Natural killer cell treated with Interleukin-12 subunit alpha and Interleukin-12 subunit beta and Interleukin-15 and Interleukin-18, amount 100 ng/mL, for 72 hours (primary cell): ENCODE data around the gene KCTD16. TPM values are rescaled to one million over a fixed set of nuclear protein-coding genes. Genes with fewer than 3 reads are reported as not detected.

Source experiments
- ATAC-seq, 2 donors: fragments of 150-1000 bp; cut with Tn5 transposase in 1 of 2; sonication (Bioruptor Pico), chemical (Tn5 transposase) in 1 of 2; 2 replicates each; pipeline ENCODE4 v1.10.0; 2021
- DNase-seq: peaks from one replicate; pipeline ENCODE4 v3.0.0; 2022; ENCODE audit warnings: low spot score
- H3K27ac Mint-ChIP-seq, 2 donors: 1 replicate in 1 of 2; 2 replicates in 1 of 2; pipeline ENCODE4 v1.8.0; 2022; ENCODE audit warnings: mixed read lengths in 2 of 2, mild to moderate bottlenecking in 1 of 2, moderate library complexity in 1 of 2
- H3K27me3 Mint-ChIP-seq, 2 donors: 1 replicate in 1 of 2; 2 replicates in 1 of 2; pipeline ENCODE4 v1.8.0; 2022; ENCODE audit warnings: mixed read lengths in 2 of 2
- H3K36me3 Mint-ChIP-seq: one replicate; pipeline ENCODE4 v1.8.0; 2022; ENCODE audit warnings: mixed read lengths
- H3K4me1 Mint-ChIP-seq, 2 donors: 1 replicate in 1 of 2; 2 replicates in 1 of 2; pipeline ENCODE4 v1.8.0; 2022; ENCODE audit warnings: low read depth in 2 of 2, mixed read lengths in 2 of 2, mild to moderate bottlenecking in 1 of 2
- H3K4me3 Mint-ChIP-seq: one replicate; pipeline ENCODE4 v1.8.0; 2022; ENCODE audit warnings: mixed read lengths
- H3K9me3 Mint-ChIP-seq: 2 replicates; pipeline ENCODE4 v1.8.0; 2022; ENCODE audit warnings: mixed read lengths
- total RNA-seq, 2 donors: library from RNA; stranded (reverse); gene quantifications; one replicate each; pipeline ENCODE4 v1.2.3, GENCODE V29; 2022

Gene KCTD16
- total RNA-seq, 2 donors from 2014 or later: not detected

GRCh38 chr5:144203750-144204596 lies 33.3 kb downstream of the KCTD16 start:
- Mint-ChIP-seq H3K36me3 (no peaks in the 10 kb centered on the region), H3K9me3 (no peaks in the 10 kb centered on the region), H3K4me3 (no peak overlapping the region), H3K27me3 (peaks cover 36 to 68% of the 10 kb centered on the region in 2 donors), H3K4me1 (no peaks in the 10 kb centered on the region), H3K27ac (no peak overlapping the region)
- DNase-seq: no peak
- ATAC-seq: no peak

DNA sequence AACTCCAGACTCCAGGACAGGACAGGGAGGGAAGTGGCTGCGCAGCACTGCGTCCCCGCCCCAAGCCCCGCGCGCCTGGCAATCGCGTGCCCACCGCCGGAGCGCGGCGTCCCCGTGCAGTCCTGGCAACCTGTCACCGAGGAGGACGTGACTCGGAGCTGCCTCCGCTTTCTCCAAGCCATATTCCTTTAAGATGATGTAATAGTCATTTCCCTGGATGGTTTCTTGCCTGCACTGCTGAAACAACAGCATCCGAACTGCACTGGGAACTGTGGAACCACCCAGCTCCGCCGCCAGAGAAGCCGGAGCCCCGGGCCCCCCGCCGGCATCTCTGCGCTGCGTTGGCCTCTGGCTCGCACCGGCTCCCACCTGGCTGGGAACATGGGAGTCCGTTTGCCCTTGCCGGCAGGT lies 34.5 kb downstream of the KCTD16 start:
- Mint-ChIP-seq H3K9me3 (no peaks in the 10 kb centered on the region), H3K27ac (no peak overlapping the region), H3K36me3 (no peaks in the 10 kb centered on the region), H3K4me1 (no peaks in the 10 kb centered on the region), H3K4me3 (no peak overlapping the region), H3K27me3 (peaks cover 36 to 69% of the 10 kb centered on the region in 2 donors)
- DNase-seq: no peak
- ATAC-seq: no peak

DNA sequence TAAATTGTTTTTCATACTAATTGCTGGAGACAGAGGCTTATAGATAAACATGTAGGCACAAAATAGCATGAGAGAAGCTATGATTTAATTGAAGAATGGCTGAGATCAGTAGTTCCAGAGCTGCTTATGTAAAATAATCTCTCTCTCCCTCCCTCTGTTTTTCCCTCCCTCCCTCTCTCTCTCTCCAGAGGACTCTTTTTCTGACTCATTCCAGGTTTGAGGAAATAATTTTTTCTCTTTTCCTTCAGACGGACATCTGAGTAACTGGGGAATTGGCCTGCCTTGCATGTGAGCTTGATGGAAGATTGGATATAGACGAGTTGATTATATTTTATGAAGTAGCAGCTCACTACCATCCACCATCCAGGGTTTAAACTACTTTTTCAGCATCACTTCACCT lies 35.5 kb downstream of the KCTD16 start:
- Mint-ChIP-seq H3K27ac (no peak overlapping the region), H3K4me1 (no peaks in the 10 kb centered on the region), H3K9me3 (no peaks in the 10 kb centered on the region), H3K27me3 (peaks cover 36 to 66% of the 10 kb centered on the region in 2 donors), H3K36me3 (no peaks in the 10 kb centered on the region), H3K4me3 (no peak overlapping the region)
- ATAC-seq (no peak), DNase-seq (no peak)

DNA sequence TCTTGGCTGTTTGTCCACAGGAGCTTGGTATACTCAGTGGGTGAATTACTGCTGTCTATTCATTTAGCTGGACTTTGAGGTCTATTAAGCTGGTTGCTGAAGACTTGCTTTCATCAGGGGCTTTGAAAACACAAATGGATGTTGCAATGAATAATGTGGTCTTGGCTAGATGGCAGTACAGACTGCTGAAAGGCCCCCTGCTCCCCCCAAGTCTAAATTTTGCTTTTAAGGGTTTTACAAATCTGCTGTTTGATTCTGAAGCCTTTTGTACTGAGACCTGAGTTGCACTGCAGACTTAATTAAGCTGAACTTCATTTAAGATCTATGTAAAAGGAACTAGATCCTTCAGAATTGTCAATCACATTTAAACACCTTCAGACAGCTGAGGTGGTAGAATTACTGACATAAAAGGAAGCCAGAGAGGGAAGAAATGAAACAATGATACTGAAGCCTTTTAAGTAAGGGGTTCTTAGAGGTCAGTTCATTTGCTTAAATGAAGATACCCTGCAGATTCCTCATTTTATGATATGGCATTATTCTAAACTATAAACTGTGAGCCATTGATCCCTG lies 37.3 kb downstream of the KCTD16 start:
- H3K27me3 Mint-ChIP-seq: peaks cover 36 to 63% of the 10 kb centered on the region in 2 donors
- ATAC-seq (no peak), DNase-seq (no peak)
- no peaks in the 10 kb centered on the region for H3K4me1 Mint-ChIP-seq
- no peaks in the 10 kb centered on the region for H3K9me3 Mint-ChIP-seq
- no peaks in the 10 kb centered on the region for H3K36me3 Mint-ChIP-seq
- H3K4me3 Mint-ChIP-seq: no peak overlapping the region
- H3K27ac Mint-ChIP-seq: no peak overlapping the region

GRCh38 chr5:144209361-144209760 lies 38.7 kb downstream of the KCTD16 start:
- DNase-seq (no peak), ATAC-seq (no peak)
- Mint-ChIP-seq H3K36me3 (no peaks in the 10 kb centered on the region), H3K4me3 (no peak overlapping the region), H3K27me3 (peaks cover 36 to 64% of the 10 kb centered on the region in 2 donors), H3K9me3 (no peaks in the 10 kb centered on the region), H3K27ac (no peak overlapping the region), H3K4me1 (no peaks in the 10 kb centered on the region)

GRCh38 chr5:144210655-144211054 lies 40.0 kb downstream of the KCTD16 start:
- no peaks in the 10 kb centered on the region for H3K36me3 Mint-ChIP-seq
- no peak overlapping the region for H3K4me3 Mint-ChIP-seq
- DNase-seq (no peak), ATAC-seq (no peak)
- H3K4me1 Mint-ChIP-seq: no peaks in the 10 kb centered on the region
- H3K9me3 Mint-ChIP-seq: no peaks in the 10 kb centered on the region
- H3K27me3 Mint-ChIP-seq: peaks cover 31 to 63% of the 10 kb centered on the region in 2 donors
- H3K27ac Mint-ChIP-seq: no peak overlapping the region

GRCh38 chr5:144219869-144220268 lies 49.2 kb downstream of the KCTD16 start:
- peaks cover 7 to 22% of the 10 kb centered on the region in 2 donors for H3K27me3 Mint-ChIP-seq
- H3K36me3 Mint-ChIP-seq: no peaks in the 10 kb centered on the region
- H3K27ac Mint-ChIP-seq: no peak overlapping the region
- no peak overlapping the region for H3K4me3 Mint-ChIP-seq
- no peaks in the 10 kb centered on the region for H3K4me1 Mint-ChIP-seq
- ATAC-seq: no peak
- no peak for DNase-seq
- H3K9me3 Mint-ChIP-seq: no peaks in the 10 kb centered on the region

- H3K4me3 Mint-ChIP-seq: no peak overlapping the region
These were observed 56.8 kb downstream of the KCTD16 start for GRCh38 chr5:144227363-144227999.

GRCh38 chr5:144230806-144231205 lies 60.1 kb downstream of the KCTD16 start:
- Mint-ChIP-seq H3K36me3 (no peaks in the 10 kb centered on the region), H3K9me3 (no peaks in the 10 kb centered on the region), H3K4me1 (no peaks in the 10 kb centered on the region), H3K27me3 (peaks cover 4 to 13% of the 10 kb centered on the region in 2 donors), H3K27ac (no peak overlapping the region), H3K4me3 (no peak overlapping the region)
- DNase-seq (no peak), ATAC-seq (no peak)

More at GRCh38 chr5:144227363-144227999, 56.8 kb downstream of the KCTD16 start:
- no peak for DNase-seq
- no peaks in the 10 kb centered on the region for H3K4me1 Mint-ChIP-seq
- H3K9me3 Mint-ChIP-seq: no peaks in the 10 kb centered on the region
- H3K36me3 Mint-ChIP-seq: no peaks in the 10 kb centered on the region
- H3K27ac Mint-ChIP-seq: no peak overlapping the region
- H3K27me3 Mint-ChIP-seq: peaks cover 3 to 5% of the 10 kb centered on the region in 2 donors
- no peak for ATAC-seq

DNA sequence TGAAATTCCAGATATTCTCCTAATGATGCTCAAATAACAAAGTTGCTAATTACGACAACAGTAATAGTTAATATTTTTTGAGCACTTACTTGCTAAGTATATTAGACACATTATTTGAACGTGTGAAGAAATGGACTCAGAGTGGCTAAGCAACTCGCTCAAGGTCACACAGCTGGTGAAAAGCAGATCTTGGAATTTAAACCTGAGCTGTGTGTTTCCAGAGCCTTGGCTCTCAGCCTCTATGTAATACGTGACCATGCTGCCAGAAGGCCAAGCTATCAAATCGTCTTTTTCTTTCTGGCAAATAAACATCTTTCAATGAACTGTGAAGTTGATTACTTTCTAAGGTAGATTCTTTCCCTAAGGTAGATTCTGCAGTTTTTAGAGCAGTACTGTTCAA lies 61.6 kb downstream of the KCTD16 start:
- DNase-seq (no peak), ATAC-seq (no peak)
- H3K4me1 Mint-ChIP-seq: no peaks in the 10 kb centered on the region
- no peaks in the 10 kb centered on the region for H3K9me3 Mint-ChIP-seq
- no peak overlapping the region for H3K4me3 Mint-ChIP-seq
- peaks cover 13 to 26% of the 10 kb centered on the region in 2 donors for H3K27me3 Mint-ChIP-seq
- no peaks in the 10 kb centered on the region for H3K36me3 Mint-ChIP-seq
- H3K27ac Mint-ChIP-seq: no peak overlapping the region

GRCh38 chr5:144236499-144236898 lies 65.8 kb downstream of the KCTD16 start:
- Mint-ChIP-seq H3K9me3 (no peaks in the 10 kb centered on the region), H3K27me3 (peaks cover 20 to 44% of the 10 kb centered on the region in 2 donors), H3K27ac (no peak overlapping the region), H3K4me3 (no peak overlapping the region), H3K36me3 (no peaks in the 10 kb centered on the region), H3K4me1 (no peaks in the 10 kb centered on the region)
- ATAC-seq (no peak), DNase-seq (no peak)

GRCh38 chr5:144237851-144238250 lies 67.2 kb downstream of the KCTD16 start:
- no peak overlapping the region for H3K4me3 Mint-ChIP-seq
- no peaks in the 10 kb centered on the region for H3K4me1 Mint-ChIP-seq
- peaks cover 23 to 51% of the 10 kb centered on the region in 2 donors for H3K27me3 Mint-ChIP-seq
- no peak overlapping the region for H3K27ac Mint-ChIP-seq
- DNase-seq (no peak), ATAC-seq (no peak)
- H3K9me3 Mint-ChIP-seq: no peaks in the 10 kb centered on the region
- H3K36me3 Mint-ChIP-seq: no peaks in the 10 kb centered on the region

DNA sequence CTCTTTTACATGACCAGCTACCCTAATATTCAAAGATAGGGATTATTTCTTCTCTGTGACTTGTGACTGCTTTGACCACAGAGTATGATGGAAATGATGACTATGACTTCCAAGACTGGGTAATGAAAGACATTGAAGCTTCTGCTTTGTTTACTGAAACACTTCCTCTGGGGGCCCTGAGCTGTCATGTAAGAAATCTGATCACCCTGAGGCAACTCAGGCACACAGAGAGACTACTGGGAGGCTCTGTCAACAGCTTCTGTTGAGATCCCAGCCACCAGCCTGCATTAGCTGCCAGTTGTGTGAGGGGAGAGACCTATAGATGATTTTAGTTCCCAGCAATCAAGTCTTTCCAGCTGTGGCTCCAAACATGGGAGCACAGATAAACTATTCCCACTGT lies 76.5 kb downstream of the KCTD16 start:
- no peaks in the 10 kb centered on the region for H3K4me1 Mint-ChIP-seq

GRCh38 chr5:144248015-144248414 lies 77.3 kb downstream of the KCTD16 start:
- no peak for DNase-seq
- H3K4me1 Mint-ChIP-seq: no peaks in the 10 kb centered on the region
- no peak for ATAC-seq
- H3K27ac Mint-ChIP-seq: no peak overlapping the region
- peaks cover 12 to 37% of the 10 kb centered on the region in 2 donors for H3K27me3 Mint-ChIP-seq
- H3K9me3 Mint-ChIP-seq: peaks cover 2% of the 10 kb centered on the region
- no peak overlapping the region for H3K4me3 Mint-ChIP-seq
- H3K36me3 Mint-ChIP-seq: no peaks in the 10 kb centered on the region

More for the DNA sequence above, 76.5 kb downstream of the KCTD16 start:
- H3K27ac Mint-ChIP-seq: no peak overlapping the region
- peaks cover 14 to 44% of the 10 kb centered on the region in 2 donors for H3K27me3 Mint-ChIP-seq
- H3K4me3 Mint-ChIP-seq: no peak overlapping the region
- H3K36me3 Mint-ChIP-seq: no peaks in the 10 kb centered on the region
- peaks cover 2% of the 10 kb centered on the region for H3K9me3 Mint-ChIP-seq
- ATAC-seq: no peak
- DNase-seq: no peak
